Naive thymus-derived CD4-positive, alpha-beta T cell (primary cell): ENCODE data around the gene IAH1. TPM values are rescaled to one million over a fixed set of nuclear protein-coding genes. Genes with fewer than 3 reads are reported as not detected.
A peak's percentile ranks its signal among the peaks of the same experiment; 100 is the strongest.

Experiments used
- ATAC-seq: fragments of 150-1000 bp; cut with Tn5 transposase; 2 replicates; pipeline ENCODE4 v1.10.0; 2021; ENCODE audit warnings: mild to moderate bottlenecking, moderate library complexity
- CTCF ChIA-PET: fragments of 350-600 bp; sonication (Branson Sonifier 250); formaldehyde crosslinking; loops from one replicate; lab custom pipeline; 2021; ENCODE audit warnings: antibody characterized with exemption; lab: Charles Lee
- POLR2A ChIA-PET: fragments of 350-600 bp; sonication (Branson Sonifier 250); formaldehyde crosslinking; loops from one replicate; lab custom pipeline; 2021; ENCODE audit warnings: antibody characterized with exemption, inconsistent platforms; lab: Charles Lee
- DNase-seq, 9 donors: peaks; one replicate each; pipeline versions ENCODE4 v3.0.0 to v3.0.0-alpha.2; 2020 to 2022; ENCODE audit warnings: mixed read lengths in 1 of 9
- H3K27ac ChIP-seq: one replicate; pipeline ENCODE4 v1.7.0; 2013; ENCODE audit warnings: mild to moderate bottlenecking, low read depth, low read length, moderate library complexity
- H3K27me3 ChIP-seq, 2 donors: one replicate each; pipeline ENCODE4 v1.7.0; 2013; ENCODE audit warnings: low read length in 2 of 2, mild to moderate bottlenecking in 2 of 2, moderate library complexity in 2 of 2; ENCODE audit not compliant: control insufficient read depth in 2 of 2, insufficient read depth in 2 of 2
- H3K36me3 ChIP-seq, 3 experiments: 1 replicate in 2 of 3; 2 replicates in 1 of 3; pipeline ENCODE4 v1.7.0; 2013; ENCODE audit warnings: low read length in 3 of 3, mild to moderate bottlenecking in 3 of 3, moderate library complexity in 1 of 3; ENCODE audit not compliant: insufficient read depth in 3 of 3, control insufficient read depth in 2 of 3
- H3K4me1 ChIP-seq, 2 donors: one replicate each; pipeline ENCODE4 v1.7.0; 2013; ENCODE audit warnings: low read length in 2 of 2, mild to moderate bottlenecking in 2 of 2, moderate library complexity in 1 of 2; ENCODE audit not compliant: control insufficient read depth in 2 of 2, insufficient read depth in 2 of 2
- H3K4me3 ChIP-seq: 2 replicates; pipeline ENCODE4 v1.7.0; 2013; ENCODE audit warnings: mild to moderate bottlenecking, low read length
- H3K9me3 ChIP-seq, 3 experiments: 1 replicate in 2 of 3; 2 replicates in 1 of 3; pipeline ENCODE4 v1.7.0; 2013; ENCODE audit warnings: low read length in 3 of 3; ENCODE audit not compliant: control insufficient read depth in 2 of 3
- H3K27ac Mint-ChIP-seq, 9 donors: one replicate each; pipeline ENCODE4 v1.8.0; 2020 to 2022; ENCODE audit warnings: mixed read lengths in 9 of 9, mild to moderate bottlenecking in 8 of 9, moderate library complexity in 5 of 9, inconsistent platforms in 2 of 9
- H3K27me3 Mint-ChIP-seq, 5 donors: one replicate each; pipeline ENCODE4 v1.8.0; 2021 to 2022; ENCODE audit warnings: mixed read lengths in 5 of 5, mild to moderate bottlenecking in 1 of 5
- H3K36me3 Mint-ChIP-seq, 5 donors: one replicate each; pipeline ENCODE4 v1.8.0; 2020 to 2022; ENCODE audit warnings: mixed read lengths in 5 of 5, mild to moderate bottlenecking in 3 of 5, inconsistent platforms in 1 of 5
- H3K4me1 Mint-ChIP-seq, 7 donors: one replicate each; pipeline ENCODE4 v1.8.0; 2020 to 2022; ENCODE audit warnings: mixed read lengths in 7 of 7, mild to moderate bottlenecking in 3 of 7, inconsistent platforms in 1 of 7
- H3K4me3 Mint-ChIP-seq, 10 donors: one replicate each; pipeline ENCODE4 v1.8.0; 2020 to 2022; ENCODE audit warnings: mild to moderate bottlenecking in 10 of 10, mixed read lengths in 10 of 10, moderate library complexity in 6 of 10, inconsistent platforms in 2 of 10
- H3K9me3 Mint-ChIP-seq, 11 donors: one replicate each; pipeline ENCODE4 v1.8.0; 2020 to 2022; ENCODE audit warnings: mixed read lengths in 11 of 11, mild to moderate bottlenecking in 4 of 11, inconsistent platforms in 1 of 11, moderate library complexity in 1 of 11
- intact Hi-C, 2 donors: fragments of 100-400 bp; cut with micrococcal nuclease; formaldehyde crosslinking; loops; one replicate each; pipeline ENCODE4 v1.15.1; 2023
- polyA plus RNA-seq, 2 donors: library from polyadenylated mRNA; unstranded; fragments of 300-500 nt; fragmentation: Illumina TruSeq; gene quantifications; one replicate each; pipeline ENCODE4 v1.2.3, GENCODE V29; 2021
- total RNA-seq, 6 experiments: library from RNA in 5 of 6; stranded (reverse) in 5 of 6; gene quantifications; 1 replicate in 5 of 6; 2 replicates in 1 of 6; pipeline ENCODE4 v1.2.3 and lab custom pipeline; 2021 to 2026

IAH1 gene
- total and polyA plus RNA-seq, 7 experiments from 2014 or later = 43.9 to 77.5 (median 51.0) TPM

- no peaks in the 10 kb centered on the region for H3K27me3 ChIP-seq
- H3K27me3 Mint-ChIP-seq = no peaks in the 10 kb centered on the region
- peaks cover 4 to 32% (median 7%) of the 10 kb centered on the region in 5 donors for H3K36me3 Mint-ChIP-seq
- ChIA-PET POLR2A (no interaction called here), CTCF (no interaction called here)
- peaks cover 22 to 49% (median 42%) of the 10 kb centered on the region in 7 donors for H3K4me1 Mint-ChIP-seq
- H3K9me3 ChIP-seq = no peaks in the 10 kb centered on the region
- no peak overlapping the region for H3K4me3 ChIP-seq
- intact Hi-C loops = loop anchor here in 1 of 2 donors (5.0 kb wide), 2 partner anchors 259 to 476 kb away; partner anchors contain the start of gene MBOAT2
- ATAC-seq = no peak
- H3K4me3 Mint-ChIP-seq = no peak overlapping the region
- H3K36me3 ChIP-seq = peaks cover 4 to 38% (median 8%) of the 10 kb centered on the region in 3 experiments
- H3K27ac Mint-ChIP-seq = peak overlapping the region in 5 of 9 donors; percentile 29 to 81 (median 49)
- DNase-seq = no peak
- H3K27ac ChIP-seq = no peak overlapping the region
- H3K4me1 ChIP-seq = peaks cover 4 to 17% of the 10 kb centered on the region in 2 donors
- H3K9me3 Mint-ChIP-seq = peaks cover 0 to 2% (median 0%) of the 10 kb centered on the region in 11 donors
These were observed 4.2 kb downstream of the IAH1 start for GRCh38 chr2:9478526-9478925.

- ChIA-PET POLR2A (no interaction called here), CTCF (no interaction called here)
- peaks cover 22 to 44% (median 39%) of the 10 kb centered on the region in 7 donors for H3K4me1 Mint-ChIP-seq
- no peak overlapping the region for H3K4me3 Mint-ChIP-seq
- no peak overlapping the region for H3K27ac ChIP-seq
- peaks cover 7 to 55% (median 8%) of the 10 kb centered on the region in 3 experiments for H3K36me3 ChIP-seq
- ATAC-seq = no peak
- H3K27ac Mint-ChIP-seq = peak overlapping the region in 4 of 9 donors; percentile 9 to 68 (median 38)
- peaks cover 0 to 12% of the 10 kb centered on the region in 2 donors for H3K4me1 ChIP-seq
- no peak overlapping the region for H3K4me3 ChIP-seq
- intact Hi-C loops = no loop called here
- no peaks in the 10 kb centered on the region for H3K27me3 Mint-ChIP-seq
- H3K36me3 Mint-ChIP-seq = peaks cover 4 to 43% (median 10%) of the 10 kb centered on the region in 5 donors
- no peak for DNase-seq
- H3K27me3 ChIP-seq = no peaks in the 10 kb centered on the region
- H3K9me3 Mint-ChIP-seq = peaks cover 0 to 2% (median 0%) of the 10 kb centered on the region in 11 donors
- H3K9me3 ChIP-seq = no peaks in the 10 kb centered on the region
These were observed 5.8 kb downstream of the IAH1 start for GRCh38 chr2:9480157-9480556.

- Histone ChIP-seq H3K36me3 (peaks cover 8 to 76% (median 12%) of the 10 kb centered on the region in 3 experiments), H3K4me1 (peaks cover 0 to 3% of the 10 kb centered on the region in 2 donors), H3K27me3 (no peaks in the 10 kb centered on the region), H3K4me3 (no peak overlapping the region), H3K9me3 (no peaks in the 10 kb centered on the region), H3K27ac (no peak overlapping the region)
- ChIA-PET POLR2A (interaction anchor here (1.0 to 1.8 kb wide), 3 partner anchors 8 to 72 kb away, joined by 3 to 5 read pairs (median 3); partner anchors contain the start of gene ADAM17), CTCF (interaction anchor here (0.9 kb wide), 1 partner anchor 12 kb away, joined by 3 read pairs; no protein-coding TSS in a partner anchor)
- Mint-ChIP-seq H3K27ac (no peak overlapping the region), H3K36me3 (peaks cover 4 to 43% (median 22%) of the 10 kb centered on the region in 5 donors), H3K9me3 (no peaks in the 10 kb centered on the region), H3K4me3 (no peak overlapping the region), H3K27me3 (no peaks in the 10 kb centered on the region), H3K4me1 (peaks cover 9 to 23% (median 17%) of the 10 kb centered on the region in 7 donors)
- no peak for ATAC-seq
- DNase-seq = no peak
- intact Hi-C loops = no loop called here
These were observed 8.8 kb downstream of the IAH1 start for GRCh38 chr2:9483107-9483506.

GRCh38 chr2:9484533-9484932, 10.2 kb downstream of the IAH1 start:
- ChIA-PET POLR2A (interaction anchor here (1.3 to 1.8 kb wide), 2 partner anchors 9 to 11 kb away, joined by 4 to 5 read pairs; no protein-coding TSS in a partner anchor), CTCF (no interaction called here)
- no peak overlapping the region for H3K4me3 Mint-ChIP-seq
- no peaks in the 10 kb centered on the region for H3K9me3 Mint-ChIP-seq
- H3K4me1 Mint-ChIP-seq = peaks cover 0 to 14% (median 10%) of the 10 kb centered on the region in 7 donors
- H3K27ac ChIP-seq = no peak overlapping the region
- no peaks in the 10 kb centered on the region for H3K4me1 ChIP-seq
- no peak overlapping the region for H3K4me3 ChIP-seq
- ATAC-seq (no peak), DNase-seq (no peak)
- H3K27me3 Mint-ChIP-seq = no peaks in the 10 kb centered on the region
- no peaks in the 10 kb centered on the region for H3K9me3 ChIP-seq
- peaks cover 8 to 89% (median 16%) of the 10 kb centered on the region in 3 experiments for H3K36me3 ChIP-seq
- intact Hi-C loops = no loop called here
- H3K36me3 Mint-ChIP-seq = peaks cover 0 to 54% (median 23%) of the 10 kb centered on the region in 5 donors
- H3K27me3 ChIP-seq = no peaks in the 10 kb centered on the region
- no peak overlapping the region for H3K27ac Mint-ChIP-seq

- Mint-ChIP-seq H3K9me3 (no peaks in the 10 kb centered on the region), H3K4me3 (no peak overlapping the region), H3K27me3 (no peaks in the 10 kb centered on the region), H3K27ac (peak overlapping the region in 7 of 9 donors; percentile 9 to 68 (median 52)), H3K36me3 (peaks cover 0 to 61% (median 21%) of the 10 kb centered on the region in 5 donors), H3K4me1 (peaks cover 0 to 8% (median 1%) of the 10 kb centered on the region in 7 donors)
- no peak for DNase-seq
- H3K9me3 ChIP-seq = no peaks in the 10 kb centered on the region
- H3K4me3 ChIP-seq = no peak overlapping the region
- H3K27me3 ChIP-seq = no peaks in the 10 kb centered on the region
- CTCF ChIA-PET = no interaction called here
- no peaks in the 10 kb centered on the region for H3K4me1 ChIP-seq
- intact Hi-C loops = no loop called here
- no peak for ATAC-seq
- peaks cover 20 to 96% (median 21%) of the 10 kb centered on the region in 3 experiments for H3K36me3 ChIP-seq
- no peak overlapping the region for H3K27ac ChIP-seq
- POLR2A ChIA-PET = interaction anchor here (1.8 kb wide), 1 partner anchor 15 kb away, joined by 6 read pairs; no protein-coding TSS in a partner anchor
These were observed 14.5 kb downstream of the IAH1 start for GRCh38 chr2:9488583-9489547.

- no peaks in the 10 kb centered on the region for H3K4me1 ChIP-seq
- CTCF ChIA-PET = interaction anchor here (1.0 kb wide), 1 partner anchor 16 kb away, joined by 3 read pairs; no protein-coding TSS in a partner anchor
- peaks cover 0 to 8% (median 1%) of the 10 kb centered on the region in 7 donors for H3K4me1 Mint-ChIP-seq
- DNase-seq (no peak), ATAC-seq (no peak)
- no peaks in the 10 kb centered on the region for H3K27me3 ChIP-seq
- H3K36me3 Mint-ChIP-seq = peaks cover 3 to 54% (median 25%) of the 10 kb centered on the region in 5 donors
- POLR2A ChIA-PET = interaction anchor here (0.5 to 1.8 kb wide), 3 partner anchors 16 to 56 kb away, joined by 3 to 8 read pairs (median 6); no protein-coding TSS in a partner anchor
- H3K36me3 ChIP-seq = peaks cover 20 to 91% (median 24%) of the 10 kb centered on the region in 3 experiments
- H3K27me3 Mint-ChIP-seq = no peaks in the 10 kb centered on the region
- no peaks in the 10 kb centered on the region for H3K9me3 Mint-ChIP-seq
- H3K9me3 ChIP-seq = no peaks in the 10 kb centered on the region
- intact Hi-C loops = no loop called here
- H3K4me3 Mint-ChIP-seq = no peak overlapping the region
- H3K4me3 ChIP-seq = no peak overlapping the region
- H3K27ac ChIP-seq = peak overlapping the region; percentile 15
- peak overlapping the region in 7 of 9 donors; percentile 34 to 69 (median 53) for H3K27ac Mint-ChIP-seq
These were observed 16.4 kb downstream of the IAH1 start for GRCh38 chr2:9490789-9491188.
